GM23248 (cell line): ENCODE measurements around the gene GCN1.

Source experiments
- EZH2 ChIP-seq: fragments of 200-600 bp; sonication (generic); IDR thresholded peaks from 2 replicates; pipeline ENCODE4 v1.6.1; 2018; ENCODE audit warnings: antibody characterized with exemption, mild to moderate bottlenecking; ENCODE audit not compliant: insufficient read depth, poor library complexity, severe bottlenecking
- EZH2phosphoT487 ChIP-seq: fragments of 200-600 bp; sonication (generic); IDR thresholded peaks from 2 replicates; pipeline ENCODE4 v1.6.1; 2018; ENCODE audit warnings: antibody characterized with exemption, moderate library complexity, mild to moderate bottlenecking, low read depth; ENCODE audit not compliant: insufficient read depth

DNA sequence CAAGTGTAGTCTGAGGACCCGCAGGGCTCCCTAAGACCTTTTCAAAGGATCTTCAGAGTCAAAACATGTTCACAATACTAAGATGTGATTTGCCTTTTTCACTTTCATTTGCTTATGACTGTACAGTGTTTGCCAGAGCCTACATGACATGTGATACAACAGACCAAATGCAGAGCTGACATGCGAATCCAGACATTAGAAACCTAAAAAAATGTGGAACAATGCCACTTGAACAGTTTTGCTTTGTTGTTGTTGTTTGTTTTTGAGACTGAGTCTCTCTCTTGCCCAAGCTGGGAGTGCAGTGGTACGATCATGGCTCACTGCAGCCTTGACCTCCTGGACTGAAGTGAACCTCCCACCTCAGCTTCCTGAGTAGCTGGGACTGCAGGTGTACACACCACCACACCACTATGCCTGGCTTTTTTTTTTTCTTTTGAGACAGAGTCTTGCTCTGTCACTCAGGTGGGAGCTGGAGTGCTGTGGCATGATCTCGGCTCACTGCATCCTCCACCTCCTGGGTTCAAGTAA is 72.7 kb downstream of the GCN1 start:
- TF ChIP-seq EZH2 (no peak), EZH2phosphoT487 (no peak)
